NCI-H1930 (cell line): Measurements from ENCODE around the gene CTNND2.

Experiments
- DNase-seq, 2 experiments: peaks; one replicate each; lab custom pipeline; 2025; lab: John Stamatoyannopoulos, UW

Gene CTNND2

DNA sequence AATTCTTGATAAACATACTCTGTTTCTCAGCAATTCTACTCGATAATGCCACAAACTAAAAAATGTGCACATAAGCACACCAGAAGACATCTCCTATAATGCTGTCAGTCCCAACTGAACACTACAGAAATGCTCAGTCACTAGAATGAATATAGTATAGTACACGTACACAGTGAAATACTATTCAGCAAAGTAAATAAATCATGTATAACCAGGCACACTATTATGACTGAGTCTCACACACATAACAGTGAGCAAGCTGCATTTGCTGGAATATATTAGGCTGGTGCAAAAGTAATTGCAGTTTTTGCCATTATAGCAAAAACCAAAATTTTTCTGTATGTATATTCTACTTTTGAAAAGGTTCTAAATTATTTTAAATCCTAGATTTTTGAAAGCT, 310.2 kb downstream of the CTNND2 start:
- no peak for DNase-seq

GRCh38 chr5:11590475-11590874, 313.8 kb downstream of the CTNND2 start:
- DNase-seq: no peak

- no peak for DNase-seq
Measured at GRCh38 chr5:11588803-11589202, 315.4 kb downstream of the CTNND2 start.

DNA sequence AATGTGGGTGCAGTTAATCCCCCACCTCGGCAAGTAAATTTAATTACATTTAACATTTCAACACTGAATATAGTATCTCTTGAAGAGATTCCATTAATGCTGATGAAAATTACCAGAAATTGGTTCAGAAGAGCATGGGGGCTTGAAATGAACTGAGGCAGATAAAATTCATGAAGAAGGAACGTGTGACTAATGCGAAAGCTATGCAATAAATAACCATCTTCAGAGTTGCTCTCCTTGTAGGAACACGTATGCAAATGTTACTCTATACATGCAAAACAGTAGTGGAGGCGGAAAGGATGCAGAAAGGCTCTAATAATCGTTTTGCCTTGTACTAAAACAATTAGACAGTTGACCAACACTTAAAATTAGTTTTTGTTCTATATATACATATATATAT, 320.2 kb downstream of the CTNND2 start:
- DNase-seq: no peak

GRCh38 chr5:11579351-11579750, 324.9 kb downstream of the CTNND2 start:
- DNase-seq: no peak

DNA sequence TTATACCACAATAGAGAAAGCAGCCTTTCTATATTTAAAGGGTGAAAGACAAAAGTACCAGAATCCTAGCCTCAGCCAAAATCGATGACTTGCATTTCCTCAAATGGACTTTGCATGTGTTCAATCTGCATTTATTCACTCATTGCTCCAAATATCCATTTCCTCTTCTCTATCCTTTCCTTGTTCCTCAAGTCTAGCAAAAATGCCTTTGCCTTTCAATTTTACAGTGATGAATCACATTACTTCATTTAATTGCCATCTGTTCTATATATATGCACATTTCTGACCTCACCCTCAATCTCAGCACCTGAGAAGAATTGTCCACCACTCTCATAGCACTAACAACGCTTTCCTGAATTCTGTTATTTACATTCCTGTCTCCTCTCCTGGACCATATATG, 329.5 kb downstream of the CTNND2 start:
- no peak for DNase-seq

GRCh38 chr5:11573140-11573992, 330.9 kb downstream of the CTNND2 start:
- no peak for DNase-seq

DNA sequence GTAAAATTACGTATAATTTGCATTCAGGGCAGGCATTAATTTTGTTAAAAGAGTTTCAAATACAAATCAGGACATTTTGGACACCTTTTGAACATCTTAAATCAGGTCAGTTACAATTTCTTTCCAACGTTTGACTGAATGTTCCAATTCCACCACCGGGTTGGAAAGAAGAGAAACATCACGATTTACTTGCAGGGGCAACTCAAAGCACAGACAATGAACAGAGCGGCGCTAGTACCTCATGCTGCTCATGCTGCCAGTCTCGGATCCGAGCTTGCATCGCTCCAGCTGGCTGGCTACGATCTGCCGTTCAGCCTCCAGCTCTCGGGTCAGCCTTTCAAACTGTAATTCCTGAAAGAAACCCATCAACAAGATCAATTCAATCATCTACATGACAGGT, 339.5 kb downstream of the CTNND2 start:
- DNase-seq: no peak

- no peak for DNase-seq
Measured at GRCh38 chr5:11563822-11564221, 340.4 kb downstream of the CTNND2 start.

GRCh38 chr5:11560915-11561697, 343.1 kb downstream of the CTNND2 start:
- no peak for DNase-seq

- DNase-seq: no peak
Measured at GRCh38 chr5:11557063-11557462, 347.2 kb downstream of the CTNND2 start.

- no peak for DNase-seq
Measured at GRCh38 chr5:11555171-11555570, 349.1 kb downstream of the CTNND2 start.

DNA sequence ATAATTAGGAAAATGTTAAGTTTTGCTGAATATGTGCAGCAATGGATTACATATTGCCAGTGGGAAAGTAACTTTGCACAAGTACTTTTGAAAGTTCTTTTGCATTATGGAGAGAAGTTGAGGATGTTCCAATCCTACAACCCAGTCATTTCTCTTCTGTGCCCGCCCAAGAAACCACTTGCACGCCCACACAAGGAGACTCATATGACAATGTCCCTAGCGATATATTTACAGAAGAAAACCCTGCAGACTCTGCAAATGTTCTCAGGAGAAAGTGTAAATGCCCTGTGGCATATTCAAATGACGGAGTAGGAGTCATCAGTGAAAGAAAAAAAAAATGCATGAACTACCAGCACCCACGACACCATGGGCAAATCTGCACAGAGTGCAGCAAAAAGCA, 356.5 kb downstream of the CTNND2 start:
- no peak for DNase-seq

DNA sequence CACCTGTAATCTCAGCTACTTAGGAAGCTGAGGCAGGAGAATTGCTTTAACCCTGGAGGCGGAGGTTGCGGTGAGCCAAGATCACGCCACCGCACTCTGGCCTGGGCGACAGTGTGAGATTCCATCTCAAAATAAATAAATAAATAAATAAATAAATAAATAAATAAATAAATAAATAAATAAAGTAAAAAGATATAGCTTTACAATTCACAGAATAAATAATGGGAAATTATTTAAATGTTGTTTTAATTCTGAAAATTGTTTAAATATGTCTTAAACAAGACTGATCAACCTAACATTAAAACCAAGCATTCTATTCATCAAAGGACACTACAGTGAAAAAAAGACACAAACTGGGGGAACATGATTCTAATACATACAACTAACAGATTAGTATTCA, 357.1 kb downstream of the CTNND2 start:
- no peak for DNase-seq

DNA sequence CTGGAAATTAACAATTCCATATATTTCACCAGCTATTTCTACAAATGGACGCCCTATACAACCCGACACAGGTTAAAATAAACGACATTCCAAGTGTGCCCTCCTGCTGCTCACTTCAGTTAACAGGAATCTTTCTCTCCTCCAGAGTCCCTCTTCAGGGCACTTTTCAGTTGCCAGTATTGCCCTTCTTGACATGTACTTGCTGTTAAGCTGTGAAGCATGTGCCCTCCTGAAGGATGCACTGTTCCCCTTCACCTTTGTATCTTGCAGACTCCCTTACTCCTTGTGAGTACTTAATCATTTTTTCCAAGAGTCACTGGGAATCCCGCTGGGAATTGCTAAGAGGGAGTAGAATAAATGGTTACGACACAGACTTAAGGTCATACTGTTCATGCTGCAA, 364.1 kb downstream of the CTNND2 start:
- DNase-seq: no peak

DNA sequence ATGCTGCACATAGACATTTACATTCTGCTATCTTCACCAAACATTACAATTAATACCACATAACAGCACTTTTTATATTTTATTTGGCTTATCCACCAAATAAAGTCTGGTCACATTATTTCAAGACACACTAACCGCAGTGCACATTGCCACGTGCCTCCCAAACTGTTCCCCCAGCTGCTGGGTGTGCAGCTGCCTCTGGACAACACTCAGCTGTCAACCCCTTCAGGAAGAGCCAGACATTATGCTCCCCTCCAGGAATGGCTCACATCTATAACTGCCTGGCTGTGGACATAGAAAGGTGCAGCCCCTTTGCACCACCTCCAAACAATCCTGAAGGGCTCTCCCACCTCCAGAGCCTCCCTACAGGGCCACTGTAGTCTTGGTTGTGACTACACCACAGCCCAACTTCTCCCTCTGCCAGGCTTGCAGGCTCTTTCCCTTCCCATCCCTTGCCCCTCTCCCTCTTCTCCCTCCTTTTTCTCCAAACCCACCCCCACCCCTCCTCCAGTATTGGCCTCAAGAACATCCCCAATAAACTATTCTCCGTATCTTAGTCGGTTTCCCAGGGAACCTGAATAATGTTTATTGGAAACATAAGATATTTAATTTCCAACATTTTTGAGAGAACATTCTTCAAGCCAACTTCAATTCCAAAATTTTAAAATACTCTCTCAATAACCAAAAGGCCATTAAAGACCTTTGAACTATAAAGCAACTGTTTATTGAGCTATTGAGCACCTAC, 372.3 kb downstream of the CTNND2 start:
- no peak for DNase-seq

- DNase-seq: no peak
Measured at GRCh38 chr5:11528720-11529119, 375.5 kb downstream of the CTNND2 start.

DNA sequence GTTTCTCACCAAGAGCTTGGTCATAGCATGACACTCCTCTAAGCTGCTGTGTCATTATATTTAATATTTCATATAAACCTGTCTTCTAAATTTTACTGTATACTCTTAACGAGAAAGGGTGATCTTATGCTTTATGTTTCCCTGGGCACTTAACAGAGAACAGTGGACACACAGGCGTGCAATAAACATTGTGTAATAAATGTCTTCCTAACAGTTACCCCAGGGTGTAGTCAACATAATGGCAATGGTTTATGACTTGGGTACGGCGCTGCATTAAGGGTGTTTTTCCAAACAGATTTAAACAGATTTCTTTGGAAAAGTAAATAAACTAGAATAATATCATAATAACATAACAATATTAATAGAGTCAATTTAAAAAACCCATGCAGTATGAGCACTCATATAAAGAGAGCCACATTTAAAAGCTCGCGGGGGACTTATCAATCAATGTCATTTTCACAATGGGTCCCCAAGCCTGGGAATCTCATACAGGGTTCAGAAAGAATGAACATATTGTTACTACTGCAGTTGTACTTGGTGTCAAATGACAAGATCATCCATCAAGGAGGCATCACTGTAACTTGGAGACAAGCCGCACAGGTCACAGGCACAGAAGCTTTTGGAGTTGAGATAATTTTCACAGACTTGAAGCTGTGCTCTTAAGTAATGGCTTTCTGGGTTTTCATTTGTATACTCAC, 376.4 kb downstream of the CTNND2 start:
- DNase-seq: peak; percentile 32 to 58

GRCh38 chr5:11525020-11525419, 379.2 kb downstream of the CTNND2 start:
- no peak for DNase-seq

DNA sequence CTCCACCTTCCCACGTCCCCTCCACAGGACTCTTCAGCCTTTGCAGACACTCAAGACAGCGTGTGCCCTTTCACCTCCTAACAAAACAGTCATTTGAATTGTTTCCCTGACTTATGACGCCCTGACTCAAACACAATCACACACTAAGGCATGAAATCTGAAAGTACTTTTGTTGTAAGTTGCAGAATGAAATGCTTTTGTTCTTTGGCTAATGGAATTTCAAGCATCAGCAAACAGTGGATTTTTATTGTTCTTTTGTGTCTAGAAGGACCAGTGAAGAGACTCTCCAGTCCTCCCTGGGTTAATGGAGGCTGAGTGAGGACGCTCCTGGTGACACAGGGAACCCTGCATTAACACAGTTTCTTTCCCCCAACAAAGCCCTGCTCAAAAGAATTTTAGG, 380.1 kb downstream of the CTNND2 start:
- no peak for DNase-seq

DNA sequence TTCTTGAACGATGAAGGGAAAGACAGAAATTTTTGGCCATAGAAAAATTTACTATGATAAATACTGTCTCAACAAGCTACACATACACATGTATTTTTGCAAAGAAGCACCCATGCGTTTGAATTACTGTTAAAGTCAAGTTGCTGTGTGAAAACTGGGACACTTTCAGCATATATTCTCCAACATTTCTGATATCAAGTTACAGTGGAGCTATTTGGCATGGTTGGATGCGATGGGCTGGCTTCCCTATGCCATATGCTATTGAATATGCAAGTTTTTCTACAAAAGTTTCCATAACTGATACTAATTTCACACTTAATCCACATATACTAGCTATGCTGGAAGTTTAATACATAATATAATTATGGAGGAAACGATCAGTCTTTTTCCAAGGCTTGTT, 381.4 kb downstream of the CTNND2 start:
- DNase-seq: no peak
